HL-60 (cell line): ENCODE measurements around the gene H19.

ENCODE experiments used
- DNase-seq, 2 experiments: peaks; one replicate each; pipeline ENCODE4 v3.0.0-alpha.2; 2010 to 2020; ENCODE audit warnings: low read depth in 1 of 2, low spot score in 1 of 2
- H3K27ac ChIP-seq: fragments of 250-450 bp; sonication (Bioruptor Pico); replicated peaks from 2 replicates; pipeline ENCODE4 v1.5.1; 2020; ENCODE audit warnings: mild to moderate bottlenecking, moderate library complexity
- H3K27me3 ChIP-seq: fragments of 250-450 bp; sonication (Bioruptor Pico); 2 replicates; pipeline ENCODE4 v1.5.1; 2021; ENCODE audit warnings: mild to moderate bottlenecking, moderate library complexity; ENCODE audit not compliant: insufficient read depth, poor library complexity, severe bottlenecking
- H3K4me3 ChIP-seq: replicated peaks from 2 replicates; pipeline ENCODE4 v1.5.1; 2011; ENCODE audit warnings: mild to moderate bottlenecking, control low read depth, low read length; ENCODE audit not compliant: insufficient read depth
- CTCF ChIP-seq: IDR thresholded peaks from one replicate; pipeline ENCODE4 v1.5.1; 2011; ENCODE audit warnings: low read length, control low read depth, inconsistent platforms; ENCODE audit not compliant: insufficient read depth
- GABPA ChIP-seq: IDR thresholded peaks from 2 replicates; pipeline ENCODE4 v1.6.1; 2012; ENCODE audit warnings: low read depth
- POLR2AphosphoS5 ChIP-seq: IDR thresholded peaks from 2 replicates; pipeline ENCODE4 v1.6.1; 2012; ENCODE audit warnings: low read depth
- REST ChIP-seq: IDR thresholded peaks from 2 replicates; pipeline ENCODE4 v1.6.1; 2012; ENCODE audit warnings: low read depth; ENCODE audit not compliant: insufficient replicate concordance
- SPI1 ChIP-seq: IDR thresholded peaks from 2 replicates; pipeline ENCODE4 v1.6.1; 2012; ENCODE audit warnings: low read depth, mild to moderate bottlenecking, borderline replicate concordance

Gene H19

GRCh38 chr11:2004466-2004865 is 6.8 kb upstream of the H19 start:
- no peak for DNase-seq
- H3K27me3 ChIP-seq = no peaks in the 10 kb centered on the region
- TF ChIP-seq SPI1 = no peak
- TF ChIP-seq CTCF = no peak
- TF ChIP-seq REST = no peak
- TF ChIP-seq GABPA = no peak
- TF ChIP-seq POLR2AphosphoS5 = no peak
- no peak overlapping the region for H3K27ac ChIP-seq
- no peak overlapping the region for H3K4me3 ChIP-seq

- H3K27me3 ChIP-seq = no peaks in the 10 kb centered on the region
- TF ChIP-seq REST = no peak
- no peak for TF ChIP-seq SPI1
- TF ChIP-seq CTCF = no peak
- no peak for TF ChIP-seq POLR2AphosphoS5
- TF ChIP-seq GABPA = no peak
- H3K27ac ChIP-seq = no peak overlapping the region
- H3K4me3 ChIP-seq = no peak overlapping the region
- no peak for DNase-seq
These were observed 5.2 kb upstream of the H19 start for GRCh38 chr11:2002807-2003206.

GRCh38 chr11:2002042-2002776 is 4.6 kb upstream of the H19 start:
- Histone ChIP-seq H3K27ac (no peak overlapping the region), H3K4me3 (no peak overlapping the region), H3K27me3 (no peaks in the 10 kb centered on the region)
- DNase-seq = no peak
- no peak for TF ChIP-seq SPI1
- TF ChIP-seq REST = no peak
- no peak for TF ChIP-seq CTCF
- TF ChIP-seq POLR2AphosphoS5 = no peak
- TF ChIP-seq GABPA = no peak
